ENCODE measurements around the gene ITPR3. TPM values are rescaled to one million over a fixed set of nuclear protein-coding genes. Genes with fewer than 3 reads are reported as not detected.

The ITPR3 gene
- total RNA-seq, 1 experiment from 2014 or later, result 103 TPM

DNA sequence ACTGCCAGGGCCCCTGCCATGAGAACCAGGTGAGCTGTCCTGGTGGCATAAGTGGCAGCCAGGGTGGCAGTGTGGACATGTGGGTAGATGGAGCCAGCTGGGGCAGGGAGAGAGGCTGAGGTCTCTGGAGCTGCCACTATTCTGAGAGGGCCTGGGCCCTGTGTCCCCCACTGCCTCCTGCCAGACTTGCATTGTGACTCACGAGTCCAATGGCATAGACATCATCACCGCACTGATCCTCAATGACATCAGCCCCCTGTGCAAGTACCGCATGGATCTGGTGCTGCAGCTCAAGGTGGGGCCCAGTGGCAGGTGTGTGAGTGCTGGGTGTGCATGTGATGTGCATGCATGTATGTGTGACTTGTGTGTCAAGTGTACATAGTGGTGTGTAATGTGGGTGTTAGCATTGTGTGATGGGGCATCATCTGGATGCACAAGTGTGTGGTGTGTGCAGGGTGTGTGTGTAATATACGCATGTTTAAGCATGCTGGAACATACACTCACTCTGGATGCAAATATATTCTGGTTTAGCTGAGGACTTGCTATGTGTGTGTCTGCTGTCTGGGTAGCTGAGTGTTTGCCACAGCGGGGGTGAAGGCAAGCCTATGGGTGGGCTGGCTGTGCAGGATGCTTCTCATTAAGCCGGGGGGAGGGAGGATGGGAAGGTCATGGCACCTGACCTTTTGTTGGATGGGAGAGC is 65.3 kb downstream of the ITPR3 start:
- no peak overlapping the region for H3K9ac ChIP-seq (ENCODE audit: low read length)
- H3K27me3 ChIP-seq (ENCODE audit: insufficient read depth, low read length), result no peaks in the 10 kb centered on the region
- peaks cover 22 to 71% of the 10 kb centered on the region in 2 experiments for H3K36me3 ChIP-seq (ENCODE audit: control insufficient read depth in 1 of 2, insufficient read depth in 2 of 2, low read length in 2 of 2)
- no peak overlapping the region for H3K4me3 ChIP-seq (replicated peaks in 1 of 2; ENCODE audit: low read depth in 1 of 2, low read length in 2 of 2)
- intact Hi-C loops (cut with micrococcal nuclease), result no loop called here
- TF ChIP-seq, protein P1, sequence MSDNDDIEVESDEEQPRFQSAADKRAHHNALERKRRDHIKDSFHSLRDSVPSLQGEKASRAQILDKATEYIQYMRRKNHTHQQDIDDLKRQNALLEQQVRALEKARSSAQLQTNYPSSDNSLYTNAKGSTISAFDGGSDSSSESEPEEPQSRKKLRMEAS (IDR thresholded peaks at IDR 0.05), result no peak
- TF ChIP-seq EGR1 (IDR thresholded peaks at IDR 0.05; ENCODE audit: low read depth) (no peak), SP1 (IDR thresholded peaks at IDR 0.05; ENCODE audit: low read depth) (no peak), YY1 (IDR thresholded peaks at IDR 0.05; ENCODE audit: extremely low read depth, insufficient replicate concordance, low read depth, low read length) (no peak), EZH2 (IDR thresholded peaks at IDR 0.05) (no peak), RAD21 (IDR thresholded peaks at IDR 0.05; ENCODE audit: low read depth) (no peak), POLR2AphosphoS5 (IDR thresholded peaks at IDR 0.05; ENCODE audit: low read depth, low read length) (no peak), ELF1 (IDR thresholded peaks at IDR 0.05; ENCODE audit: borderline replicate concordance, low read depth) (no peak), TCF7L2 (IDR thresholded peaks at IDR 0.05; ENCODE audit: borderline replicate concordance, extremely low read depth, insufficient read depth, insufficient read length) (no peak)
- TF ChIP-seq, protein P2, sequence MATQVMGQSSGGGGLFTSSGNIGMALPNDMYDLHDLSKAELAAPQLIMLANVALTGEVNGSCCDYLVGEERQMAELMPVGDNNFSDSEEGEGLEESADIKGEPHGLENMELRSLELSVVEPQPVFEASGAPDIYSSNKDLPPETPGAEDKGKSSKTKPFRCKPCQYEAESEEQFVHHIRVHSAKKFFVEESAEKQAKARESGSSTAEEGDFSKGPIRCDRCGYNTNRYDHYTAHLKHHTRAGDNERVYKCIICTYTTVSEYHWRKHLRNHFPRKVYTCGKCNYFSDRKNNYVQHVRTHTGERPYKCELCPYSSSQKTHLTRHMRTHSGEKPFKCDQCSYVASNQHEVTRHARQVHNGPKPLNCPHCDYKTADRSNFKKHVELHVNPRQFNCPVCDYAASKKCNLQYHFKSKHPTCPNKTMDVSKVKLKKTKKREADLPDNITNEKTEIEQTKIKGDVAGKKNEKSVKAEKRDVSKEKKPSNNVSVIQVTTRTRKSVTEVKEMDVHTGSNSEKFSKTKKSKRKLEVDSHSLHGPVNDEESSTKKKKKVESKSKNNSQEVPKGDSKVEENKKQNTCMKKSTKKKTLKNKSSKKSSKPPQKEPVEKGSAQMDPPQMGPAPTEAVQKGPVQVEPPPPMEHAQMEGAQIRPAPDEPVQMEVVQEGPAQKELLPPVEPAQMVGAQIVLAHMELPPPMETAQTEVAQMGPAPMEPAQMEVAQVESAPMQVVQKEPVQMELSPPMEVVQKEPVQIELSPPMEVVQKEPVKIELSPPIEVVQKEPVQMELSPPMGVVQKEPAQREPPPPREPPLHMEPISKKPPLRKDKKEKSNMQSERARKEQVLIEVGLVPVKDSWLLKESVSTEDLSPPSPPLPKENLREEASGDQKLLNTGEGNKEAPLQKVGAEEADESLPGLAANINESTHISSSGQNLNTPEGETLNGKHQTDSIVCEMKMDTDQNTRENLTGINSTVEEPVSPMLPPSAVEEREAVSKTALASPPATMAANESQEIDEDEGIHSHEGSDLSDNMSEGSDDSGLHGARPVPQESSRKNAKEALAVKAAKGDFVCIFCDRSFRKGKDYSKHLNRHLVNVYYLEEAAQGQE (IDR thresholded peaks at IDR 0.05; ENCODE audit: low read depth), result no peak
- TF ChIP-seq, protein P3, sequence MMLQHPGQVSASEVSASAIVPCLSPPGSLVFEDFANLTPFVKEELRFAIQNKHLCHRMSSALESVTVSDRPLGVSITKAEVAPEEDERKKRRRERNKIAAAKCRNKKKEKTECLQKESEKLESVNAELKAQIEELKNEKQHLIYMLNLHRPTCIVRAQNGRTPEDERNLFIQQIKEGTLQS (IDR thresholded peaks at IDR 0.05), result no peak
- no peak for DNase-seq (ENCODE audit: low read depth, low spot score)
- ChIA-PET CTCF (no interaction called here), RAD21 (ENCODE audit: low non-redundant PET in 1 of 2, low total read pairs in 2 of 2, uncharacterized antibody in 2 of 2, unreplicated experiment in 2 of 2) (no interaction called here), POLR2A (no interaction called here)
- H3K4me2 ChIP-seq (ENCODE audit: low read length), result no peak overlapping the region
- no peak for ATAC-seq
- no peaks in the 10 kb centered on the region for H3K9me2 ChIP-seq (ENCODE audit: insufficient read depth)
- BruUV-seq (replicated peaks), result no TSS peak
- no peaks in the 10 kb centered on the region for H3K4me1 ChIP-seq (ENCODE audit: control insufficient read depth in 1 of 2, insufficient read depth in 2 of 2, low read length in 2 of 2)
- no peak overlapping the region for H2AFZ ChIP-seq (ENCODE audit: low read depth, low read length, poor library complexity, severe bottlenecking)
- H3K27ac ChIP-seq (ENCODE audit: low read depth, low read length), result no peak overlapping the region
- no peaks in the 10 kb centered on the region for H3K79me2 ChIP-seq (ENCODE audit: insufficient read depth, low read length)
- no peaks in the 10 kb centered on the region for H3K9me3 ChIP-seq (ENCODE audit: control insufficient read depth in 1 of 2, insufficient read depth in 1 of 2, low read depth in 1 of 2, low read length in 2 of 2)
- no peaks in the 10 kb centered on the region for H4K20me1 ChIP-seq (ENCODE audit: insufficient read depth)
